GM03348 (cell line): ENCODE results near the gene MAGIX.

ENCODE experiments used
- DNase-seq: peaks from one replicate; pipeline ENCODE4 v3.0.0; 2012; ENCODE audit warnings: low spot score

MAGIX gene

GRCh38 chrX:49206543-49206942 is 44.0 kb downstream of the MAGIX start:
- DNase-seq: no peak

- DNase-seq: no peak
Observed at GRCh38 chrX:49208399-49208798, 45.8 kb downstream of the MAGIX start.

- no peak for DNase-seq
Observed at GRCh38 chrX:49209434-49210251, 47.1 kb downstream of the MAGIX start.

- no peak for DNase-seq
Observed at GRCh38 chrX:49210406-49210805, 47.8 kb downstream of the MAGIX start.

- no peak for DNase-seq
Observed at GRCh38 chrX:49211074-49211473, 48.5 kb downstream of the MAGIX start.

- DNase-seq: no peak
Observed at GRCh38 chrX:49212209-49212608, 49.7 kb downstream of the MAGIX start.

- DNase-seq: no peak
Observed at GRCh38 chrX:49212861-49213260, 50.3 kb downstream of the MAGIX start.

GRCh38 chrX:49214416-49214815 is 51.9 kb downstream of the MAGIX start:
- no peak for DNase-seq

GRCh38 chrX:49214996-49215526 is 52.5 kb downstream of the MAGIX start:
- no peak for DNase-seq
